Ovary (tissue), 9 donors: ENCODE data around the gene EDIL3. TPM values are rescaled to one million over a fixed set of nuclear protein-coding genes. Genes with fewer than 3 reads are reported as not detected.

Source experiments
- DNase-seq, 5 donors: peaks; one replicate each; pipeline ENCODE4 v3.0.0-alpha.2; 2019 to 2020
- H3K27ac ChIP-seq, 2 donors: fragments of 200-600 bp; one replicate each; pipeline versions ENCODE4 v1.5.1 to v1.8.0; 2019 to 2022
- H3K27me3 ChIP-seq: fragments of 200-600 bp; one replicate; pipeline ENCODE4 v1.8.0; 2022
- H3K36me3 ChIP-seq: fragments of 200-600 bp; sonication (generic); one replicate; pipeline ENCODE4 v1.5.1; 2019
- H3K4me1 ChIP-seq: one replicate; pipeline ENCODE4 v1.8.1; 2013; ENCODE audit warnings: mild to moderate bottlenecking, moderate library complexity; ENCODE audit not compliant: insufficient read depth
- H3K4me3 ChIP-seq: fragments of 200-600 bp; sonication (generic); one replicate; pipeline ENCODE4 v1.5.1; 2017
- H3K9me3 ChIP-seq, 2 donors: fragments of 200-600 bp in 1 of 2; sonication (generic) in 1 of 2; one replicate each; pipeline versions ENCODE4 v1.5.1 to v1.8.1; 2013 to 2019; ENCODE audit warnings: mild to moderate bottlenecking in 1 of 2, moderate library complexity in 1 of 2
- EP300 ChIP-seq: sonication (generic); formaldehyde crosslinking; IDR thresholded peaks from one replicate; pipeline ENCODE4 v1.6.1; 2017; ENCODE audit warnings: antibody characterized with exemption
- POLR2A ChIP-seq: fragments of 450-650 bp; IDR thresholded peaks from one replicate; pipeline ENCODE4 v1.6.1; 2017; ENCODE audit warnings: antibody characterized with exemption, mild to moderate bottlenecking, moderate library complexity
- WGBS, 3 donors: extraction: QIAGEN DNeasy Blood & Tissue Kit in 1 of 3; methylation state at CpG; one replicate each; pipeline versions ENCODE4 v1.1.5 to v1.1.7; 2013 to 2017; 5-methylcytosine and 5-hydroxymethylcytosine counted together
- intact Hi-C, 4 donors: fragments of 100-400 bp; cut with DNase I; formaldehyde crosslinking; loops; one replicate each; pipeline versions ENCODE4 v1.11.0 to v1.15.1; 2022 to 2023
- polyA plus RNA-seq, 2 donors: library from polyadenylated mRNA; stranded (reverse); fragments of 200-250 nt in 1 of 2; fragments of 350-450 nt in 1 of 2; fragmentation: Illumina TruSeq in 1 of 2; extraction: RNeasy Lipid Tissue Mini Kit (QIAGEN cat#74804) in 1 of 2; gene quantifications; one replicate each; pipeline ENCODE4 v1.2.3, GENCODE V29; 2013 to 2014
- total RNA-seq, 7 donors: library from RNA; depleted of rRNA in 2 of 7; stranded (reverse); fragments of >200 nt in 2 of 7; fragmentation: NEBNext Ultra II Directional in 3 of 7; extraction: Animal tissue kit (Norgen Biotek cat#: 25700) in 3 of 7; gene quantifications; one replicate each; pipeline versions ENCODE4 v1.1.0 to v1.2.4, GENCODE V29; 2016 to 2023
- TF ChIP-seq, protein P1 (sequence below), 3 donors: fragments of 450-650 bp in 2 of 3; fragments of 200-600 bp in 1 of 3; IDR thresholded peaks; one replicate each; pipeline versions ENCODE4 v1.5.1 to v1.8.0; 2016 to 2022; ENCODE audit warnings: antibody characterized with exemption in 3 of 3, mild to moderate bottlenecking in 1 of 3
- donor health status: DM: no; HTN: no; CAD: no; lungs with moderate emphysema.
- donor health status: DM: no; HTN: no; CAD: no.
- donor health status: Bipolar disorder and iron deficiency.
- donor health status: DM: yes; HTN: yes; CAD: no.
- donor health status: DM: no; HTN: no; CAD: no.
- donor health status: DM: yes; HTN: yes; CAD: no.

Gene EDIL3
- total and polyA plus RNA-seq, 9 donors = 5.9 to 41.5 (median 9.7) TPM

DNA sequence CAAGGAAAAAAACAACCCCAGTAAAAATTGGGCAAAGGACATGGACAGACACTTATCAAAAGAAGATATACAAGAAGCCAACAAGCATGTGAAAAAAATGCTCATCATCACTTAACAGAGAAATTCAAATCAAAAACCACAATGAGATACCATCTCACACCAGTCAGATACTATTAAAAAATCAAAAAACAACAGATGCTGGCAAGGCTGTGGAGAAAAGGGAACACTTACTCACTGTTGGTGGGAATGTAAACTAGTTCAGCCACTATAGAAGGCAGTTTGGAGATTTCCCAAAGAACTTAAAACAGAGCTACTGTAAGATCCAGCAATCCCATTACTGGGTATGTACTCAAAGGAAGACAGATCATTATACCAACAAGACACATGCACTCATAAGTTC is 157.4 kb downstream of the EDIL3 start:
- no peaks in the 10 kb centered on the region for H3K4me1 ChIP-seq
- H3K27ac ChIP-seq = no peak overlapping the region
- intact Hi-C loops = no loop called here

GRCh38 chr5:84218546-84218945 is 166.1 kb downstream of the EDIL3 start:
- intact Hi-C loops = no loop called here

More for the DNA sequence above, 157.4 kb downstream of the EDIL3 start:
- H3K27me3 ChIP-seq = no peaks in the 10 kb centered on the region
- no peak overlapping the region for H3K4me3 ChIP-seq
- H3K9me3 ChIP-seq = no peaks in the 10 kb centered on the region
- TF ChIP-seq, protein P1, sequence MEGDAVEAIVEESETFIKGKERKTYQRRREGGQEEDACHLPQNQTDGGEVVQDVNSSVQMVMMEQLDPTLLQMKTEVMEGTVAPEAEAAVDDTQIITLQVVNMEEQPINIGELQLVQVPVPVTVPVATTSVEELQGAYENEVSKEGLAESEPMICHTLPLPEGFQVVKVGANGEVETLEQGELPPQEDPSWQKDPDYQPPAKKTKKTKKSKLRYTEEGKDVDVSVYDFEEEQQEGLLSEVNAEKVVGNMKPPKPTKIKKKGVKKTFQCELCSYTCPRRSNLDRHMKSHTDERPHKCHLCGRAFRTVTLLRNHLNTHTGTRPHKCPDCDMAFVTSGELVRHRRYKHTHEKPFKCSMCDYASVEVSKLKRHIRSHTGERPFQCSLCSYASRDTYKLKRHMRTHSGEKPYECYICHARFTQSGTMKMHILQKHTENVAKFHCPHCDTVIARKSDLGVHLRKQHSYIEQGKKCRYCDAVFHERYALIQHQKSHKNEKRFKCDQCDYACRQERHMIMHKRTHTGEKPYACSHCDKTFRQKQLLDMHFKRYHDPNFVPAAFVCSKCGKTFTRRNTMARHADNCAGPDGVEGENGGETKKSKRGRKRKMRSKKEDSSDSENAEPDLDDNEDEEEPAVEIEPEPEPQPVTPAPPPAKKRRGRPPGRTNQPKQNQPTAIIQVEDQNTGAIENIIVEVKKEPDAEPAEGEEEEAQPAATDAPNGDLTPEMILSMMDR (IDR thresholded peaks at IDR 0.05) = no peak
- H3K36me3 ChIP-seq = no peaks in the 10 kb centered on the region
- DNase-seq = no peak

DNA sequence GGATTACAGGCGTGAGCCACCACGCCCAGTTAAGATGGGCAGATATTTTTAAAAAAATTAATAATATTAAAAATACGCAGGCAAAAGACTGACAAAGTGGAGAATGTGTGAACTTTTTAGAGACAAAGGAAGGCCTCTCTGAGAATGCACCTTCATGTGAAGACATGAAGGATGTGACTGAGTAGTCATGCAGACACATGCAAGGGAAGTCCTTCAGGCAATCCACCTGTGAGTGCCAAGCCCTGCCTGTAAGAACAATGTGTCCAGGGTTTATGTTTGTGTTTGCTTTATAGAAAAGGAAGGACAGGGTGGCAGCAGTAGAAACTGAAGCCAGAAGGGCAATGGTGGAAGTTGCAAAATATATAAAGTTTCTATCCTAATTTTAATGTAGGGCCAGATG is 169.2 kb downstream of the EDIL3 start:
- H3K27me3 ChIP-seq = no peaks in the 10 kb centered on the region
- H3K9me3 ChIP-seq = no peaks in the 10 kb centered on the region
- H3K4me1 ChIP-seq = no peaks in the 10 kb centered on the region
- no peaks in the 10 kb centered on the region for H3K36me3 ChIP-seq
- intact Hi-C loops = no loop called here
- H3K4me3 ChIP-seq = no peak overlapping the region
- TF ChIP-seq, protein P1 (IDR thresholded peaks at IDR 0.05) = no peak
- TF ChIP-seq EP300 (no peak), POLR2A (no peak)
- H3K27ac ChIP-seq = no peak overlapping the region
- DNase-seq = no peak
- WGBS, 3 donors = 94 to 97% (median 96%) methylated on average over 3 of the region's 3 CpGs

More at GRCh38 chr5:84218546-84218945, 166.1 kb downstream of the EDIL3 start:
- TF ChIP-seq POLR2A = no peak
- TF ChIP-seq, protein P1 (IDR thresholded peaks at IDR 0.05) = no peak
- no peak for TF ChIP-seq EP300
- no peak overlapping the region for H3K4me3 ChIP-seq
- H3K9me3 ChIP-seq = no peaks in the 10 kb centered on the region
- 68 to 79% (median 73%) methylated on average over 5 of the region's 5 CpGs for WGBS, 3 donors
- H3K4me1 ChIP-seq = no peaks in the 10 kb centered on the region
- no peaks in the 10 kb centered on the region for H3K36me3 ChIP-seq
- no peaks in the 10 kb centered on the region for H3K27me3 ChIP-seq
- DNase-seq = no peak
- no peak overlapping the region for H3K27ac ChIP-seq

DNA sequence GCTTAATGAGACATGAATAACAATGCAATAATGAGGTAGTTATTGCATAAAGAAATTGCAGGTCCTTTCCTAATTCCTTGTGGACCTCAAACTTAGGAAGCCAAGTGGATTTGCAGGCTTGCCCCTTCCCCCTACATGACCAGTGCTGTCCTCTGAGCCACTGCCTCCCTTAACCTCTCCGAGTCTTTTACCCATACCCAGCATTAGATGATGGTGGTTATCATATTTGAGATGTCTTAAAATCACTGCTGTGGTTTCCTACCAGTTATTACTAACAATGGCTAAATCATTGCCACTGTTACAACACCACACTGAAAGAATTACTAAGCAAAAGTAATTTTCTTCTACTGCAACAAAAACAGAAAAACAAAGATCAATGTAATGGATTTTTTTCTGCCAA is 170.8 kb downstream of the EDIL3 start:
- no peaks in the 10 kb centered on the region for H3K27me3 ChIP-seq
- TF ChIP-seq EP300 = no peak
- no peak for TF ChIP-seq POLR2A
- TF ChIP-seq, protein P1 (IDR thresholded peaks at IDR 0.05) = no peak
- H3K36me3 ChIP-seq = no peaks in the 10 kb centered on the region
- H3K9me3 ChIP-seq = no peaks in the 10 kb centered on the region
- 87 to 91% (median 89%) methylated on average over 1 of the region's 1 CpG for WGBS, 3 donors
- no peak overlapping the region for H3K27ac ChIP-seq
- DNase-seq = no peak
- H3K4me3 ChIP-seq = no peak overlapping the region
- intact Hi-C loops = no loop called here
- H3K4me1 ChIP-seq = no peaks in the 10 kb centered on the region

GRCh38 chr5:84213212-84213611 is 171.5 kb downstream of the EDIL3 start:
- H3K9me3 ChIP-seq = no peaks in the 10 kb centered on the region
- no peak overlapping the region for H3K4me3 ChIP-seq
- no peaks in the 10 kb centered on the region for H3K27me3 ChIP-seq
- no peak for DNase-seq
- H3K36me3 ChIP-seq = no peaks in the 10 kb centered on the region
- WGBS, 3 donors = 76 to 90% (median 86%) methylated on average over 1 of the region's 1 CpG
- intact Hi-C loops = no loop called here
- H3K27ac ChIP-seq = no peak overlapping the region
- H3K4me1 ChIP-seq = no peaks in the 10 kb centered on the region
- TF ChIP-seq, protein P1 (IDR thresholded peaks at IDR 0.05) = no peak
- TF ChIP-seq POLR2A (no peak), EP300 (no peak)
